Activated naive CD4-positive, alpha-beta T cell treated with Interleukin-2 at 50 U/mL for 16 hours (primary cell): ENCODE results near the gene CPM.

Experiments used
- DNase-seq: peaks from one replicate; pipeline ENCODE4 v3.0.0-alpha.2; 2020

The CPM gene

GRCh38 chr12:68932961-68933893, at the start of gene CPM:
CPM (minus strand) TSS chr12:68933171; CDS start chr12:68932837, 334 bp downstream.
- DNase-seq = peak; percentile 77

- DNase-seq = no peak
Observed at GRCh38 chr12:68981516-68981915, 48.5 kb upstream of the CPM start.

GRCh38 chr12:68980476-68981212, 47.7 kb upstream of the CPM start:
- DNase-seq = no peak

- no peak for DNase-seq
Observed at GRCh38 chr12:68978678-68979077, 45.7 kb upstream of the CPM start.

GRCh38 chr12:68977909-68978610, 45.1 kb upstream of the CPM start:
- no peak for DNase-seq

- no peak for DNase-seq
Observed at GRCh38 chr12:68977335-68977734, 44.4 kb upstream of the CPM start.

GRCh38 chr12:68976395-68976841, 43.4 kb upstream of the CPM start:
- no peak for DNase-seq

GRCh38 chr12:68975811-68976210, 42.8 kb upstream of the CPM start:
- no peak for DNase-seq

- DNase-seq = no peak
Observed at GRCh38 chr12:68972595-68972994, 39.6 kb upstream of the CPM start.

GRCh38 chr12:68971404-68971803, 38.4 kb upstream of the CPM start:
- DNase-seq = no peak

GRCh38 chr12:68970951-68971350, 38.0 kb upstream of the CPM start:
- DNase-seq = no peak

GRCh38 chr12:68970306-68970705, 37.3 kb upstream of the CPM start:
- no peak for DNase-seq

- DNase-seq = no peak
Observed at GRCh38 chr12:68967046-68967445, 34.1 kb upstream of the CPM start.

- DNase-seq = no peak
Observed at GRCh38 chr12:68963856-68964745, 31.1 kb upstream of the CPM start.

GRCh38 chr12:68962877-68963855, 30.2 kb upstream of the CPM start:
- DNase-seq = no peak

- DNase-seq = no peak
Observed at GRCh38 chr12:68959891-68960464, 27.0 kb upstream of the CPM start.

GRCh38 chr12:68959143-68959858, 26.3 kb upstream of the CPM start:
- DNase-seq = no peak

- DNase-seq = peak; percentile 18
Observed at GRCh38 chr12:68958322-68958721, 25.4 kb upstream of the CPM start.

GRCh38 chr12:68957273-68957672, 24.3 kb upstream of the CPM start:
- DNase-seq = no peak

GRCh38 chr12:68956466-68956865, 23.5 kb upstream of the CPM start:
- no peak for DNase-seq
